HG03135 (cell line): ENCODE measurements around the gene INTU.
"Not testable (repeated sequence)": the region's sequence is repeated elsewhere in the genome, so short reads cannot be mapped to it uniquely, and the experiment has no call there.

ENCODE experiments used
- ATAC-seq: cut with Tn5 transposase; IDR thresholded peaks from one replicate; pipeline ENCODE4 v1.9.1; 2021; ENCODE audit warnings: mild to moderate bottlenecking, moderate library complexity; ENCODE audit not compliant: unreplicated experiment

INTU gene

DNA sequence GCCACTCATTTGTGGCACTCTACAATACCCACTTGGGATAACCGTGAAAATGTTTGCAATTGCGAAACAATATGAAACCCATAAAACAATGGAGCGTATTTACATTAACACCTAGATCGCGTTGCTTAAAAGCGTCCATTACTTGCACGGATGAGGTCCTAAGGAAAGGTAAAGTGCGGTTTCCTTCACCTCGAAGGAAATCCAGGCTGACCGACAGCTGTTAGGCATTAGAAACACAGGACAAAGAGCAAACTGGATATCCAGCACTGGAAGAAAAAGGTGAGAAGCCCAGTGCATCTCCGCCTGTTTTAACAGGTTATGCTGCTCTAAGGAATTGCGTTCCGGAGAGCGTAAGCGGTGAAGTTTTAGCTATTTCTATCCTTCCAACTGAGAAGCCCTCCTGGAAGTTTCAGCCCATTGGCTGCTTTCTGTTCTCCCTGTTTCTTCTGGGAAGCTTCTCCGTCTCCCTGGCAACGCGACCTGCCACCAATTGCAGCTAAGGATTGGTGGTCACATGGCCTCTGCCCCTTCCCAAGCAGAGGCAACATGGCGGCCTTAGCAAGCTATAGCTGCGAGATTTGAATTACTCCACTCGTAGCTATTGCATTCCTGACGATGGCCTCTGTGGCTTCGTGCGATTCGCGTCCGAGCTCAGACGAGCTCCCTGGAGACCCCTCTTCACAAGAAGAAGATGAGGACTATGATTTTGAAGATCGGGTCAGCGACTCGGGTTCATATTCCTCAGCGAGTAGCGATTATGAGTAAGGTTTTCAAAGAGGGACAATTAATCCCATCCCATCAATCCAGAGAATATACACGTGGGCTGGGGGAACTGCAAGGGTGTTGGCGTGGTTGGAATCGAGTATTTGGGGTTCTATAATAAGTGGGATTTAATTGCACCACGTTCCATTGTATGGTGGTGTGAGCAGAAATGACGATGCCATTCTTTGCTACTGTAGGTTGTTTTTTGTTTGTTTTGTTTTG is at the start of gene INTU:
TSS of gene INTU (plus strand) at position 538 of the 984 bp plus-strand sequence. CDS start at position 616, 78 bp downstream.
- peak; percentile 98 for ATAC-seq

DNA sequence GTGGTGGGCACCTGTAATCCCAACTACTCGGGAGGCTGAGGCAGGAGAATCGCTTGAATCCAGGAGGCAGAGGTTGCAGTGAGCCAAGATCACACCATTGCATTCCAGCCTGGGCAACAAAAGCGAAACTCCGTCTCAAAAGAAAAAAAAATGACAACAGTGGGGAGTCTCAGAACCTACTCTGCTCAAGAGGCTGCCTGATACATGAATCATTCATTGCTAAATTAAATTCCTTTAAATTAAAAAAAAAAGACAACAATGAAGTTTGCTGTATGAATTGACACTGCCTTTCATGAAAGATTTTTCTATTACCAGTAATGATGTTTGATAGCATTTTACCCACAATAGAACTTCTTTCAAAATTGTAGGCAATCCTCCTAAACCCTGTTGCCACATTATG is 46.3 kb upstream of the INTU start:
- ATAC-seq = not testable (repeated sequence)

DNA sequence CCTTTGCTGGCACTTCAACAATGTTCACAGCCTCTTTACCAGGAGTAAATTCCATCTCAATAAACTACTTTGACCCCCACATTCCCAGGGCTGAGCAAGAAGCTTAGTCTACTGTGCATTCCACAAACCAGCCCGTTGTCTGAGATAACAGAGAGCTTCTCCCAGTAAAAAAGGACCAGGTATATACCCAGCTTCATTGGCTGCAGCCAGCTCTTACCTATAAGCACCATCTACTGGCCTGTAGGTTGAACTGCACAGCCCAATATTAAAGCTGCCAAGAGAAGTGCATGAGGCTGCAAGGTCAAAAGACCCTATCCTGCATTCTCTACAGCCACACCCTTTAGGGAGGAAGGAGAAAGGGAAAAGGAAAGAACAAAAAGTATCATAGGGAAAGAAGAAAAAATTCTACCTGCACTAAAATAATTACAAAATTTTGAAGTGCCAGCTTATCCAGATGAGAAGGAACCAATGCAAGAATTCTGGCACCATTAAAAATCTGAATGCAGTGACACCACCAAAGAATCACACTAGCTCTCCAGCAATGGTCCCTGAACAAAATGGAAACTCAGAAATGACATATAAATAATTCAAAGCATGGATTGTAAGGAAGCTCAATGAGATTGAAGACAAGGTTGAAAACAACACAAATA is 45.7 kb upstream of the INTU start:
- peak; percentile 97 for ATAC-seq

DNA sequence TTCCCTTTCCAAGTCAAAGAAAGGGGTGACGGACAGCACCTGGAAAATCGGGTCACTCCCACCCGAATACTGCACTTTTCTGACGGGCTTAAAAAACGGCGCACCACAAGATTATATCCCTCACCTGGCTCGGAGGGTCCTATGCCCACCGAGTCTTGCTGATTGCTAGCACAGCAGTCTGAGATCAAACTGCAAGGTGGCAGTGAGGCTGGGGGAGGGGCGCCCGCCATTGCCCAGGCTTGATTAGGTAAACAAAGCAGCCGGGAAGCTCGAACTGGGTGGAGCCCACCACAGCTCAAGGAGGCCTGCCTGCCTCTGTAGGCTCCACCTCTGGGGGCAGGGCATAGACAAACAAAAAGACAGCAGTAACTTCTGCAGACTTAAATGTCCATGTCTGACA is 43.6 kb upstream of the INTU start:
- not testable (repeated sequence) for ATAC-seq

DNA sequence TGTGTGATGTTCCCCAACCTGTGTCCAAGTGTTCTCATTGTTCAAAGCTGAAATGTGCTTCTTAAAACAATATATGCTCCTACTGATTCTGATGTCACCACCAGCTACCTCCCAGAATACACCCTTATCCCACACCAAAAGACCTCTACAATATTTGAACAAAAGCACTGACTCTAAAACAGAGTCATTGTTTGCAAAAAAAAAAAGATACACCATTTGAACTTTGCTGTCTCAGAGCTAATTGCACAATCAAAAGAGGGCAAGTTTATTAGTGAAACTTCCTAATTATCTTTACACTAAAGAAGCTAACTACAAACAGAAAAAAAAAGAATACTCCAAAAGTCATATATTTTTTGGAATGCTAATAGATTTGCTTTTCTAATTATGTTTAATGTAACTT is 34.1 kb upstream of the INTU start:
- ATAC-seq = no peak

DNA sequence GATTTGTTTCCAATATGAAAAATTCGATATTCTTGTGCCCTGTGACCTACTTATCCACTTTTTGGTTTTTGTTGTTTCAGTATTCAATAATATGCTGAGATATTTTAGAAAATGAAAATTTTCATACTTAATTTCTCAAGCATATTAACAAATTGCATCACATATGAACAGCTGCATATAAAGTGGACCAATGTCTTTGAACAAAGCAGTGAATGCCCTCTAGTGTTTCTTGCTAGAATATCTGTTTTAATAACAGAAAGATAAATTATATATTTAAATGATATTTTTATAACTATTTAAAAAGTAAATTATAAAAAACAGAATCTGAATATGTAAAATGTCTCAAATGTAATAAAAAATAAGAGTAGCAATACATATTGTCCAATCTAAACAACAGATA is 31.7 kb upstream of the INTU start:
- no peak for ATAC-seq

DNA sequence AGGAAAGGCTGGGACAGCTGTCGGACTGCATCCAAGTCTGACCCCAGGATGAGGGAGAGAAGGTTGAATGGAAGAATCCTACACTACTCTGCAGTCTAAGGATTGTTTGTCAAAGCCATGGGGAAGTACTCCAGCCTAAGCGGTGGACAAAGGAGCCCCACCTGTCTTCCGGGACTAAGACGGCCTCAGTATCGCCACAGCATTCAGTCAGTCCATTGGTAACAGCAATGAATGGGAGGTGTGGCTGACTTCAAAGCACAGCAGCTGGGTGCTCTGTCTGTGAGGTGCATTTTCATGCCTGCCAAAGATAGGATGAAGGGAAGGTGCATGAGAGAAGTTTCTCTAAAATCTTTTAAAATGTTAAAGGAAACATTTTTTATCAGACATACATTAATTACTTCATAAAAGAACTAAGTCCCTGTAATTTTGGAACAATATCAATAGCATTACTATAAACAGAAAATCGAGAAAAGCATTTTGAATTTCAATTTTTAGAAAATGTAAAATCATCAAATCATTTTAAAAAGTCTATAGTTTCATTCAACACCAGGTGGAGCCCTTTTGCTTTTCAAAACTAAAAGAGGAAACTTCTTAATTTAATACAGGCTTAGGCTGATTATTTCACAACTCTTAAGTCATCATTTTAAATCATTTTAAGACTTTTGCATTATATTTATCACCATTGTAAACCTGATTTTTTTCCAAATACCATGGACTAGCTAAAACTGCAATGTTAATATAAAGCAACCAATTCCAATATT is 27.6 kb upstream of the INTU start:
- ATAC-seq = no peak

DNA sequence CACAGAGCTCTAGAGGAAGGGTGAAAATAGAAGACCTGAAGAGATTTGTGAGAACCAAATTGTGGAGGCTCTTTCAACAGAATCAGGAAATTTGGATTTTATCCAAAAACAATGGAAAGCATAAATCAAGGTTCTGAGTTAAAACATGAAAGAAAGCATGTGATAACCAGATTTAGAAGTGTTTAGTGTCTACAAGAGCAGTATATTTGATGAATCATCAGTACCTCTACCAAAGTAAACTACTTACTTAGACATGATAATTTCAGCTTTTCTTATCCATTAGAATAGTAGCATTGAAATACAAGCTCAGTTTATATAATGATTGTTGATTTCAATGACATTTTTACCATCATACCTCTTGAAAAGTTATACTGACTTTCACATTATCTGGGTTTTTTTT is 25.9 kb upstream of the INTU start:
- ATAC-seq = no peak

DNA sequence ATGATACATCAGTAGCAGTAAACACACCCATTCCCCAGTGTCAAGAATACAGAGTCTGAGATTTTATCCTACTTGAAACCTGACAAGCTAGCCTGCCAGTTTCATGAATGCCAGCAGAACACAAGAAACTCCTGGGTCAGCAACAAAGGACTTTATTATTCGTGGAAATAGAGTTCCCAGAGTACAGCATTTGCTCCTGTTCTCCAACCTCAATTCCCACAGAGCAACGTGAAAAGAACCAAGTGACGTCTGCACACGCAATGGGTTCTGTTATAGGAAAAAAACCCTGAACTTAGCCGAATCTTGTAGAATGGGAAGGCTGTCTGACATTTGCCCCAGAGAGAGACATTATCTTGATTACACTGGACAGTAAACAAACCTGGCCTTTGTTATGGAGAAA is 23.3 kb upstream of the INTU start:
- no peak for ATAC-seq

DNA sequence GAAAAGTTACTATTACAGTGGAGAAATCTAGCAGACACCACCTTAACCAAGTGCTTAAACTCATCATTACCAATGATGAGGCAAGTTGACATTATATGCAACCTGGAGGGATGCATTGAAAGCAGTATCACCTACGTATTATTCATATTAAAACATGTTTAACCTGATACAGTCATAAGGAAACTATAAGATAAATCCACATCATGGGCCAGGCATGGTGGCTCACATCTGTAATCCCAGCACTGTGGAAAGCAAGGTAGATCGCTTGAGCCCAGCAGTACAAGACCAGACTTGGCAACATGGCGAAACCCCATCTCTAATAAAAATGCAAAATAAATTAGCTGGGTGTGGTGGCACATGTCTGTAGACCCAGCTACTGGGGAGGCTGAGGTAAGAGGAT is 22.3 kb upstream of the INTU start:
- ATAC-seq = no peak

DNA sequence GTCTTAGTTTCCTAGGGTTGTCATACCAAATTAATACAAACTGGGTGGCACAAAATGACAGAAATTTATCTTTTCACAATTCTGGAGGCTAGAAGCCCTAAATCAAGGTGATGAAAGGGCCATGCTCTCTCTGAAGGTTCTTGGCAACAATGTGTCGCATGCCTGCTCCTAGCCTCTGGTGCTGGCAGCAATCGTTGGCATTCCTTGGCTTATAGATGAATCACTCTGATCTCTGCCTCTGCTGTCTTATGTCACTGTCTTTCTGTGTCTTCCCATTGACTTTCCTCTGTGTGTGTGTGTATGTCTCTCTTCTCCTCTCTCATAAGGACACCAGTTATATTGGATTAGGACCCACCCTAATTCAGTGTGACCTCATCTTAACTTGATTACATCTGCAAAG is 15.9 kb upstream of the INTU start:
- no peak for ATAC-seq

DNA sequence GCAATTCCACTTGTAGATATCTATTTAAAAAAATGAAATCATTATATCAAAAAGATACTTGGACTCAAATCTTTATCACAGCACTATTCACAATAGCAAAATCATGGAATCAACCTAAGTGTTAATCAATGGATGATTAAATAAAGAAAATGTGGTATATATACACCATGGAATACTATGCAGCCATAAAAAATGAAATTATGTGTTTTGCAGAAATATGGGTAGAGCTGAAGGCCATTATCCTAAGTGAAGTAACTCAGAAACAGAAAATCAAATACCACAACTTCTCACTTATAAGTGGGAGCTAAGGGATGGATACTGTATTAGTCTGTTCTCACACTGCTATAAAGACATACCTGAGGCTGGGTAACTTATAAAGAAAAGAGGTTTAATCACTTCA is 14.3 kb upstream of the INTU start:
- ATAC-seq = no peak

DNA sequence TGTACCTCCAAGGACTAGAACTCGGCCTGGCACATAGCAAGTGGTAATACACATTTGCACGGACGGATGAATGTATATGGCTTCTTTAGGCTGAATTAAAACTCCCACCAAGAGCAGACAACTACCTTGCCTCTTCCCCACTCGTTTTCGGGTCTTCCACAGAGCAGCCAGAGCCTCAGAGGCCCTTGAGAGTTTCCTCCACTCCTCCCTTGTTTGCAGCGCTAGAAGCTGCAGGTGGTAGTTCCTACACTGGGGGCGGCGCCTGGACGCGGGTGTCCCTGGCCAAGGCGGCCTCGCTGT is 10.2 kb upstream of the INTU start:
- ATAC-seq = no peak

DNA sequence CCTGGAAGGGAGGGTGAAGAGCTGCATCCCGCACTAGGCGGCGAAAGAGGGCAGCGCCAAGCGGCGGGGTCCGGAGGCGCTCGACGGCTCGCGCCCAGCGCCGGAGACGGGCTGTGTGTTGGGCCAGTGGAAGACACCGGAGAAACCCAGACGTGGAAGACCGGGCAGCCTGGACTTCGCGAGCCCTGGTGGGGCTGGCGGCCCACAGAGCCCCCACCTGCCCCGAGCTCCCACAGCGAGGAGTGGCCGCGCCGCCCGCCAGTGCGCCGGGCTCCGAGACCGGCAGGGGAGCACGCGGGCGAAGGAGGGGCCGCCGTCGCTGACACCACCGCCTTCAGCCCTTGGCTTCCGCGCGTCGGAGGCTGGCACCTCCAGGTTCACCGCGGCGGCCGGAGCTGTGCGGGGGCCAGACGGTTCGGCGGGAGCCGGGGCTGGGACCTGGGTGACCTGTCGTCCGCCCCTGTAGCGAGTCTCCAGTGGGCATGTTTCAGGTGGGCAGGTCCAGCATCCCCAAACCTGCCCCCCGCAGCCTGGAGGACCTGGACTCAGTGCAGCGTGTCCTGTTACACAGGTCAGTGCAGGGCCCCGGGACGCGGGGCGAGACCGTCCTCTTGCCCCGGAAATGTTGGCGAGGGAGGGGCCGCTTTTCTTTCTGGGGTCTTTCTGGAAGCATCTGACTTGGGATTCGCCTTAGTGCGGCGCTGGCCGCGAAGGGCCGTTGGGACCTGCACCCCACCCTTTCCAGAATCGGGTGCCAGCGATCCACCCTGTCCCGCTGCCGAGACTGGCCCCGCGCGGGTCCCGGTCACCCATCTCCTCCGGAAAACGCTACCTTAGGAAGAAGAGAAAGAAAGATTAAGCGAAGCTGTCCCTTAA is 9.6 kb upstream of the INTU start:
- ATAC-seq = peak; percentile 66

DNA sequence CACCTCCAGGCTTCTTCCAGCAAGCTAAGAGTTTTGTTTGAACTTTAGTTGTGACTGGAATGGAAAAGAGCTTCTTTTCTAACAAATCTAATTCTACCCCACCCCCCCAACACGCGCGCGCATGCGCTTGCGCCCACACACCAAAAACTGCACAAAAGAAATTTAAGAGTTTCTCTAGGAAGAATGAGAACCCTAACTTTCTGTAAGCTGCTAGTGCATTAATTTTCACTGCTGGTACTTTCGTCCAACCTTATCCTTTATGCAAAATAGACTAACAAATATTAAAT is 9.0 kb upstream of the INTU start:
- ATAC-seq = peak; percentile 16

DNA sequence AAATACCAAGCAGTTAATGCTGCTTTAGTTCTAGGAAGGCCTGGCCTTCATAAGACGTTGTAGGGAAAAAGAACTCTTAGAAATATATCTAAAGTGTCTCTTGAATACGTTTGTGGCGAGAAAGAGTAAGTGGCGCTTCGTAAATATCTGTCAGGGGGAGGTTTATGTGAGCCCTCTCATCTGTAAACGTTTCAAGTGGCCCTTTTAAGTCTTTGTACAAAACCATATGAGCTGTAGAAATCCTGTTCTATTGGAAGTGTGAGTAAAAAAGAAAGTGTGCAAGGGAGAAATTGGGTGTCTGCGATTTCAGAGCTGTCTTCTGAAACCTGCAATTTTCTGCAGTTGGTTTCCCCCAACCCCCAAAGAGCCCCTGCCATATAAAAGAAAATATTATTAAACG is 8.6 kb upstream of the INTU start:
- ATAC-seq = no peak

DNA sequence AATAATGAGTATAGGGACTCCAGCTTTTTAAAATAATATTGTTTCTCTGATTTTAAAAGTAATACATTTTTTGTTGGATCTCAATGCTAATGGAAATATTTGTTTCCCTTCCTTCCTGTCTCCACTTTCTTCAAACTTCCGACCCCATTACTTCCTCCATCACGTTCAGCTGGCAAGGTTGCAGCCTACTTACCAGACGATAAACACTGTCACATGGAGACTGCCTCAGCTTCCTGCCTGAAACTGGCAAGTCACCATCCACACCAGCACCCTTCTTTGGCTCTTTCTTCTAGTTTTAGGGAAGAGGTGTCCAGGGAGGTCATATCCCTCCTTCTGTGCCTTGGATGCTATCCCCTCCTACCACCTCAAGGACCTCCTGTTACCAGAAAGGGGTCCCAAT is 3.4 kb upstream of the INTU start:
- no peak for ATAC-seq

DNA sequence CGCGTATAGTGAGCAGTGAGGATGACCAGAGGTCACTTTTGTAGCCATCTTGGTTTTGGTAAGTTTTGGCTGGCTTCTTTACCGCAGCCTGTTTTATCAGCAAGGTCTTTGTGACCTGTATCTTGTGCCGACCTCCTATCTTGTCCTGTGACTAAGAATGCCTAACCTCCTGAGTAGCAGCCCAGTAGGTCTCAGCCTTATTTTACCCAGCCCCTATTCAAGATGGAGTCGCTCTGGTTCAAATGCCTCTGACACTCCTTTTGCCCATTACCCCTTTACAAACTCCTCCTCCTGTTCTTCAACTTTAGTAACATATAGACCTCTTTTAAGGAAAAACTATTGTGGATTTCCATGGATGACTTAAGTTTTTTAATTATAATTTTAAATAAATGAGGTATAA is 2.6 kb upstream of the INTU start:
- no peak for ATAC-seq

DNA sequence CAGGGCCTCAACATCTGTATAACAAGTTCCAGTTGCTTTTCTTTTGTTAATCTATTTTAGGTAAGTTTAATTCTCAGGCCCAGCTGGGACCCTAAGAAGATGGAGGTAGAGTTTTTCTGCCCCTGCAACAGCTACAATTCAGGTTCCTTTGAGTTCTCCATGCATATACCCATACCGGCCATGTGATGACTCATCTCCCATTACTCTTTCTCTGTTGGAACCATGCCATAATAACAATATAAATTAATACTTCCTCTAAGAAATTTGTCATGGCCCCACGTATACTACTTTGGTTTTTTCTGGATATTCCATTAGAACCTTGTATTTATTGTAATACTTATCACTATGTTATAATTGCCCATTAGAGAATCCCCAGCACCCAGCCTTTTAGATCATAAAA is 1.3 kb upstream of the INTU start:
- no peak for ATAC-seq

DNA sequence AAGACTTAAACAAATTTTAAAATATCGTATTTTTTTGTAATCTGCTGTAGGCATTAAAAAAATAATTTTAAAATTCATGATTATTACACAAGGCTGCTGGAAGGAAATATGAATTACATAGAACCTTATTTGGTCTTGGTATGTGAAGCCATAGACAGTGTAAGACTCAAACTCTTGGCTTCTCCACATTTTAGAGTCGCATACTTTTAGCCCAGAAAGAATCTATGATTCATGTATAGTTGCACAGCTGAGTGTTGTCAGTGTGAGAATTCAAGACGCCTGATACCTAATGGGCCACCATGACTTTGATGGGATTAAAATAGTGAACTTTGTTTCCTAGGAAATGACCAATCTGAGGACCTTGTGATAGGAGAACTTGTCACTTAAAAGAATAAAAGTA is 1.4 kb downstream of the INTU start:
- ATAC-seq = no peak

DNA sequence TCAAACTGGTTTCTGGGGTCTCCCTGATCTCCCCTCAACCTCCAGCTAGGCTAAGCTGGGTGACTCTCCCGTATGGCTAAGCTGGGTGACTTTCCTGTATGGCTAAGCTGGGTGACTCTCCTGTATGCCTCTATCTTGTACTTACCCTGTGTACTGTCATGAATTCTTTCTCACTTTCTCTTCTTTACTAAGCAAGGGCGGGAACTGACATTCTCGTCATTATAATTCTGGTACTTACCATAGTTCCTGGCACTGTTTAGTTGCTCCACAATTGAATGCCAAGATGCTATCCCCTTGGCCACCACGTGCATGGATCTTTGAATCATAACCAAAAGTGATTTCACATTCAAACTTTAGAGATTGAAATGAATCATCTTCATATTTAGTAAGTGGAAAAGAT is 8.8 kb downstream of the INTU start:
- ATAC-seq = no peak
